Astrocyte of the spinal cord (primary cell): Measurements from ENCODE around the gene TSPEAR.

Source experiments
- DNase-seq: peaks from one replicate; pipeline ENCODE4 v3.0.0; 2011; ENCODE audit warnings: low read depth, low spot score
- H3K4me3 ChIP-seq: 2 replicates; pipeline ENCODE4 v1.5.1; 2011; ENCODE audit warnings: low read depth, mild to moderate bottlenecking, low read length, moderate library complexity
- CTCF ChIP-seq: IDR thresholded peaks from 2 replicates; pipeline ENCODE4 v1.5.1; 2012; ENCODE audit warnings: low read depth, mild to moderate bottlenecking, low read length, inconsistent platforms
- in situ Hi-C: cut with HindIII; loops from 2 replicates; pipeline ENCODE4 v1.10.0; 2017; ENCODE audit warnings: low sequenced_read_pairs

The TSPEAR gene

GRCh38 chr21:44496564-44497550, 214.5 kb downstream of the TSPEAR start:
- H3K4me3 ChIP-seq, result no peak overlapping the region
- no peak for TF ChIP-seq CTCF
- DNase-seq, result no peak
- in situ Hi-C loops, result no loop called here

- TF ChIP-seq CTCF, result no peak
- in situ Hi-C loops, result no loop called here
- no peak overlapping the region for H3K4me3 ChIP-seq
- no peak for DNase-seq
Measured at GRCh38 chr21:44495611-44496563, 215.5 kb downstream of the TSPEAR start.

GRCh38 chr21:44494956-44495355, 216.4 kb downstream of the TSPEAR start:
- TF ChIP-seq CTCF, result no peak
- H3K4me3 ChIP-seq, result no peak overlapping the region
- in situ Hi-C loops, result no loop called here
- no peak for DNase-seq

GRCh38 chr21:44494418-44494817, 217.0 kb downstream of the TSPEAR start:
- DNase-seq, result no peak
- TF ChIP-seq CTCF, result no peak
- in situ Hi-C loops, result no loop called here
- no peak overlapping the region for H3K4me3 ChIP-seq

- TF ChIP-seq CTCF, result no peak
- no peak for DNase-seq
- in situ Hi-C loops, result no loop called here
- no peak overlapping the region for H3K4me3 ChIP-seq
Measured at GRCh38 chr21:44492567-44493385, 218.6 kb downstream of the TSPEAR start.

GRCh38 chr21:44490816-44491215, 220.6 kb downstream of the TSPEAR start:
- in situ Hi-C loops, result no loop called here
- H3K4me3 ChIP-seq, result no peak overlapping the region
- TF ChIP-seq CTCF, result no peak
- no peak for DNase-seq
